ENCODE data around the gene DEXI. TPM values are rescaled to one million over a fixed set of nuclear protein-coding genes. Genes with fewer than 3 reads are reported as not detected.

Gene DEXI
- polyA plus RNA-seq, 1 donor from 2014 or later, result 52.0 TPM

DNA sequence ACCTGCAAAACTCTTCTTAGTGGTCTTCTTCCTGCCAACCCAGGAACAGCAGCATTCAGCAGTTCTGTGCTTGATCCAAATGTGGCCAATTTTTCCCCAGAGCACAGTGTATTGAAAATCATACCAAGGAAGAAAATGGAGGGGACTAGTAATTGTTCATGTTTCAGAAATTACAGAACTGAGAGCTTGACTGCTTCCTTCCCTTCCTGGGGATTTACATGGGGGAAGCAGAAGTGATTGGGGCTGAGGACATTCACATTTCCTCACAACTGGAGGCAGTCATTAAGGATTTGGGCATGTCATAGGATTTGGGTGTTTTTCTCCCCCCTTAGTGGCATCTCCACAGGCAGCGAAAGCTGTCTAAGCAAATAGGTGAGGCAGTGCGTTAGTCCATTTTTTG lies 45.5 kb downstream of the DEXI start:
- Histone ChIP-seq H3K27me3 (ENCODE audit: insufficient read depth, low read depth, low read length) (peaks cover 18% of the 10 kb centered on the region), H4K20me1 (ENCODE audit: insufficient read depth) (no peaks in the 10 kb centered on the region), H2AFZ (ENCODE audit: low read depth, low read length) (no peak overlapping the region), H3K9ac (ENCODE audit: low read length) (no peak overlapping the region), H3K36me3 (ENCODE audit: insufficient read depth, low read length) (no peaks in the 10 kb centered on the region), H3F3A (ENCODE audit: insufficient read depth, low read length, poor library complexity, severe bottlenecking) (no peaks in the 10 kb centered on the region), H3K9me2 (ENCODE audit: insufficient read depth, low read length) (no peaks in the 10 kb centered on the region), H3K79me2 (replicated peaks; ENCODE audit: insufficient read depth, low read length) (no peaks in the 10 kb centered on the region), H3K4me3 (ENCODE audit: low read length) (no peak overlapping the region), H3K9me3 (ENCODE audit: low read length) (no peaks in the 10 kb centered on the region), H3K27ac (ENCODE audit: low read length) (no peak overlapping the region), H3K4me2 (ENCODE audit: low read length) (no peak overlapping the region)
- TF ChIP-seq POLR2AphosphoS5 (IDR thresholded peaks at IDR 0.05) (no peak), MXI1 (conservative IDR thresholded peaks at IDR 0.05; ENCODE audit: poor library complexity, severe bottlenecking) (no peak), EP300 (conservative IDR thresholded peaks at IDR 0.05; ENCODE audit: poor library complexity, severe bottlenecking) (no peak), EZH2 (IDR thresholded peaks at IDR 0.05; ENCODE audit: borderline replicate concordance, insufficient read depth, low read length, poor library complexity, severe bottlenecking) (no peak)
- TF ChIP-seq, protein P1, sequence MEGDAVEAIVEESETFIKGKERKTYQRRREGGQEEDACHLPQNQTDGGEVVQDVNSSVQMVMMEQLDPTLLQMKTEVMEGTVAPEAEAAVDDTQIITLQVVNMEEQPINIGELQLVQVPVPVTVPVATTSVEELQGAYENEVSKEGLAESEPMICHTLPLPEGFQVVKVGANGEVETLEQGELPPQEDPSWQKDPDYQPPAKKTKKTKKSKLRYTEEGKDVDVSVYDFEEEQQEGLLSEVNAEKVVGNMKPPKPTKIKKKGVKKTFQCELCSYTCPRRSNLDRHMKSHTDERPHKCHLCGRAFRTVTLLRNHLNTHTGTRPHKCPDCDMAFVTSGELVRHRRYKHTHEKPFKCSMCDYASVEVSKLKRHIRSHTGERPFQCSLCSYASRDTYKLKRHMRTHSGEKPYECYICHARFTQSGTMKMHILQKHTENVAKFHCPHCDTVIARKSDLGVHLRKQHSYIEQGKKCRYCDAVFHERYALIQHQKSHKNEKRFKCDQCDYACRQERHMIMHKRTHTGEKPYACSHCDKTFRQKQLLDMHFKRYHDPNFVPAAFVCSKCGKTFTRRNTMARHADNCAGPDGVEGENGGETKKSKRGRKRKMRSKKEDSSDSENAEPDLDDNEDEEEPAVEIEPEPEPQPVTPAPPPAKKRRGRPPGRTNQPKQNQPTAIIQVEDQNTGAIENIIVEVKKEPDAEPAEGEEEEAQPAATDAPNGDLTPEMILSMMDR (IDR thresholded peaks at IDR 0.05; ENCODE audit: poor library complexity, severe bottlenecking), result no peak

DNA sequence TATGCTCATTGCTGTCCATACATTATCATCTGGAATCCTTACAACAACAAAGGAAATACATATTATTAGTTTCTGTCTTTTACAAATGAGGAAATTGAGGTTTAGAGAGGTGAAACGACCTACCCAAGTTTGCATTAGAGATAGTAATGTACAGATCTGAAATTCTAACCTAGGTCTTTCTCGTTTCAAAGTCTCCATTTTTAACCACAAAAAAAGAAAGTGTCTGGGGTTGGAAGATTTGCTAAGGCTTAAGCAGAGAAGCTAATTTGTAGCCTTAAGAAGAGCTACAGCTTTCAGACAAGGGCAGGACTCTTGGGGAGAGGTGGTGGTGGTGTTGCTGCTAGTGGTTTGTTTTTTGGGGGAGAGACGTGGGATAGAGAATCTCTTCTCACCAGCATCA lies 46.1 kb downstream of the DEXI start:
- Histone ChIP-seq H3K4me2 (ENCODE audit: low read length) (no peak overlapping the region), H3K9ac (ENCODE audit: low read length) (no peak overlapping the region), H3K36me3 (ENCODE audit: insufficient read depth, low read length) (no peaks in the 10 kb centered on the region), H3K79me2 (replicated peaks; ENCODE audit: insufficient read depth, low read length) (no peaks in the 10 kb centered on the region), H3K27ac (ENCODE audit: low read length) (no peak overlapping the region), H3K9me2 (ENCODE audit: insufficient read depth, low read length) (no peaks in the 10 kb centered on the region), H3K27me3 (ENCODE audit: insufficient read depth, low read depth, low read length) (peaks cover 18% of the 10 kb centered on the region), H4K20me1 (ENCODE audit: insufficient read depth) (no peaks in the 10 kb centered on the region), H3K4me3 (ENCODE audit: low read length) (no peak overlapping the region), H3K9me3 (ENCODE audit: low read length) (no peaks in the 10 kb centered on the region), H3F3A (ENCODE audit: insufficient read depth, low read length, poor library complexity, severe bottlenecking) (no peaks in the 10 kb centered on the region), H2AFZ (ENCODE audit: low read depth, low read length) (no peak overlapping the region)
- no peak for TF ChIP-seq SMC3 (conservative IDR thresholded peaks at IDR 0.05; ENCODE audit: poor library complexity)
- TF ChIP-seq EP300 (conservative IDR thresholded peaks at IDR 0.05; ENCODE audit: poor library complexity, severe bottlenecking), result no peak
- TF ChIP-seq EZH2 (IDR thresholded peaks at IDR 0.05; ENCODE audit: borderline replicate concordance, insufficient read depth, low read length, poor library complexity, severe bottlenecking), result no peak
- no peak for TF ChIP-seq POLR2AphosphoS5 (IDR thresholded peaks at IDR 0.05)
- no peak for TF ChIP-seq MXI1 (conservative IDR thresholded peaks at IDR 0.05; ENCODE audit: poor library complexity, severe bottlenecking)
- TF ChIP-seq RAD21 (conservative IDR thresholded peaks at IDR 0.05), result no peak
- TF ChIP-seq, protein P1 (IDR thresholded peaks at IDR 0.05; ENCODE audit: poor library complexity, severe bottlenecking), result no peak
- TF ChIP-seq, protein P2, sequence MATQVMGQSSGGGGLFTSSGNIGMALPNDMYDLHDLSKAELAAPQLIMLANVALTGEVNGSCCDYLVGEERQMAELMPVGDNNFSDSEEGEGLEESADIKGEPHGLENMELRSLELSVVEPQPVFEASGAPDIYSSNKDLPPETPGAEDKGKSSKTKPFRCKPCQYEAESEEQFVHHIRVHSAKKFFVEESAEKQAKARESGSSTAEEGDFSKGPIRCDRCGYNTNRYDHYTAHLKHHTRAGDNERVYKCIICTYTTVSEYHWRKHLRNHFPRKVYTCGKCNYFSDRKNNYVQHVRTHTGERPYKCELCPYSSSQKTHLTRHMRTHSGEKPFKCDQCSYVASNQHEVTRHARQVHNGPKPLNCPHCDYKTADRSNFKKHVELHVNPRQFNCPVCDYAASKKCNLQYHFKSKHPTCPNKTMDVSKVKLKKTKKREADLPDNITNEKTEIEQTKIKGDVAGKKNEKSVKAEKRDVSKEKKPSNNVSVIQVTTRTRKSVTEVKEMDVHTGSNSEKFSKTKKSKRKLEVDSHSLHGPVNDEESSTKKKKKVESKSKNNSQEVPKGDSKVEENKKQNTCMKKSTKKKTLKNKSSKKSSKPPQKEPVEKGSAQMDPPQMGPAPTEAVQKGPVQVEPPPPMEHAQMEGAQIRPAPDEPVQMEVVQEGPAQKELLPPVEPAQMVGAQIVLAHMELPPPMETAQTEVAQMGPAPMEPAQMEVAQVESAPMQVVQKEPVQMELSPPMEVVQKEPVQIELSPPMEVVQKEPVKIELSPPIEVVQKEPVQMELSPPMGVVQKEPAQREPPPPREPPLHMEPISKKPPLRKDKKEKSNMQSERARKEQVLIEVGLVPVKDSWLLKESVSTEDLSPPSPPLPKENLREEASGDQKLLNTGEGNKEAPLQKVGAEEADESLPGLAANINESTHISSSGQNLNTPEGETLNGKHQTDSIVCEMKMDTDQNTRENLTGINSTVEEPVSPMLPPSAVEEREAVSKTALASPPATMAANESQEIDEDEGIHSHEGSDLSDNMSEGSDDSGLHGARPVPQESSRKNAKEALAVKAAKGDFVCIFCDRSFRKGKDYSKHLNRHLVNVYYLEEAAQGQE (IDR thresholded peaks at IDR 0.05; ENCODE audit: borderline replicate concordance), result no peak
- no peak for TF ChIP-seq TAF1 (IDR thresholded peaks at IDR 0.05; ENCODE audit: low read depth)

Measured in neural cell (in vitro differentiated cells).